SU-DHL-6 (cell line): ENCODE data around the gene DOC2A.

ENCODE experiments used
- CTCF ChIP-seq: fragments of 200-600 bp; sonication (generic); IDR thresholded peaks from one replicate; pipeline ENCODE4 v1.5.1; 2017; ENCODE audit warnings: antibody characterized with exemption, mild to moderate bottlenecking, low read length, moderate library complexity; ENCODE audit not compliant: insufficient read depth, poor library complexity, severe bottlenecking
- EZH2phosphoT487 ChIP-seq: fragments of 200-600 bp; sonication (generic), shearing (Covaris generic); conservative IDR thresholded peaks from 2 replicates; pipeline ENCODE4 v1.6.1; 2018; ENCODE audit warnings: mild to moderate bottlenecking, antibody characterized with exemption, low read length, moderate library complexity, mixed read lengths

DNA sequence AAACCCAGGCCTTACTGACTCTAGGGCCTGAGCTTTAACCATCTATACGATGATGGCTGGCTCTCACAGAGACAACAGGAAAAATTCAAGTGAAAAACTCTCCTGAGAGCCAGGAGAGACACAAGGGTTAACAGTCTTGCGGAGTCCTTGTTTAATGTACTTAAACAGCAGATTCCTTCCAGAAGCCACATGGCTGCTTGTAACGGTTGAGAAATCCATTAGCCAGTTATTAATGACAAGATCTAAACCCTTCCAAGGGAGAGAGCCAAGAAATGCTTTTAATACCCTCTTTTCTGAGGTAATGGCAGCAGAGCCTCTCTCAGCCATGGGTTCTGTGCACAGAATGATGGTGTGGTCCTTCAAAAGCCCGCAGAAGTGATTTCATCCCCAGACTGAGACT is 49.5 kb upstream of the DOC2A start:
- TF ChIP-seq CTCF = no peak
- no peak for TF ChIP-seq EZH2phosphoT487
